ENCODE measurements around the gene AP2A2. TPM values are rescaled to one million over a fixed set of nuclear protein-coding genes. Genes with fewer than 3 reads are reported as not detected.

The AP2A2 gene
- total RNA-seq, 1 experiment from 2014 or later, result 39.4 TPM

- no peaks in the 10 kb centered on the region for H3K36me3 ChIP-seq (ENCODE audit: low read depth)
- POLR2A ChIA-PET (ENCODE audit: unreplicated experiment), result no interaction called here
- TF ChIP-seq EZH2 (IDR thresholded peaks at IDR 0.05; ENCODE audit: low read depth) (no peak), CTCF (conservative IDR thresholded peaks at IDR 0.05) (no peak)
- H2AFZ ChIP-seq, result no peak overlapping the region
- H4K20me1 ChIP-seq (ENCODE audit: insufficient read depth), result no peaks in the 10 kb centered on the region
- no peaks in the 10 kb centered on the region for H3K9me3 ChIP-seq (ENCODE audit: insufficient read depth, low read depth)
- H3K27ac ChIP-seq, result no peak overlapping the region
- no TSS peak for BruUV-seq (replicated peaks)
- no peaks in the 10 kb centered on the region for H3K4me1 ChIP-seq (replicated peaks; ENCODE audit: insufficient read depth)
- CTCF ChIA-PET, result no interaction called here
- no peak overlapping the region for H3K4me2 ChIP-seq
- peaks cover 3% of the 10 kb centered on the region; the same call in 1 of the 2 replicates for H3F3A ChIP-seq (ENCODE audit: insufficient read depth, low read depth)
- DNase-seq, result no peak
- H3K9me2 ChIP-seq (ENCODE audit: insufficient read depth), result no peaks in the 10 kb centered on the region
- no peak overlapping the region for H3K4me3 ChIP-seq
- no peaks in the 10 kb centered on the region for H3K27me3 ChIP-seq (ENCODE audit: insufficient read depth, low read depth)
- H3K79me2 ChIP-seq (ENCODE audit: low read depth), result no peaks in the 10 kb centered on the region
- intact Hi-C loops (cut with micrococcal nuclease; ENCODE audit: unreplicated experiment), result no loop called here
Observed at GRCh38 chr11:996681-997080, 71.0 kb downstream of the AP2A2 start.

DNA sequence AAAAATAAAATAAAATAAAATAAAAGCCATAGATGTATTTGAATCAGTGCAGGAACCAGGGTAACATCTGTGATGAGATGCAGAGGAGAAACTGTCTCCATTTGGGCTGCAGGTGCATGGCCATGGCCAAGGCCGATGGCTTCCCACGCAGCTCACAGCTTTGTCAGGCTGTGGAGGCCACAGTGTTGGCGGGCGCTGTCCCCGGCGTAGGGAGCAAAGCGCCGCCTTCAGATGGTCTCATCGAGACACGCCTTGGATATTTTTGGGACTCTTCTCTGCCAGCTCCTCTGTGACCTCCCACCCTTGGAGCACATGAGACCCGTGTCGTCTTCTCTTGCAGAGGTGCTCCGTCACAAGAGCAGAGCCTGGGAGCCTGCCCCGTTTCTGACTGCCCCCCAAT lies 72.2 kb downstream of the AP2A2 start:
- H3K4me1 ChIP-seq (replicated peaks; ENCODE audit: insufficient read depth), result no peaks in the 10 kb centered on the region
- no peaks in the 10 kb centered on the region for H3K36me3 ChIP-seq (ENCODE audit: low read depth)
- H3K9me3 ChIP-seq (ENCODE audit: insufficient read depth, low read depth), result no peaks in the 10 kb centered on the region
- TF ChIP-seq EZH2 (IDR thresholded peaks at IDR 0.05; ENCODE audit: low read depth) (no peak), CTCF (conservative IDR thresholded peaks at IDR 0.05) (no peak)
- no peak for DNase-seq
- ChIA-PET CTCF (no interaction called here), POLR2A (ENCODE audit: unreplicated experiment) (no interaction called here)
- BruUV-seq (replicated peaks), result no TSS peak
- H3K4me2 ChIP-seq, result no peak overlapping the region
- H3K79me2 ChIP-seq (ENCODE audit: low read depth), result no peaks in the 10 kb centered on the region
- no peak overlapping the region for H2AFZ ChIP-seq
- peaks cover 3% of the 10 kb centered on the region; the same call in 1 of the 2 replicates for H3F3A ChIP-seq (ENCODE audit: insufficient read depth, low read depth)
- H3K27ac ChIP-seq, result no peak overlapping the region
- intact Hi-C loops (cut with micrococcal nuclease; ENCODE audit: unreplicated experiment), result no loop called here
- no peaks in the 10 kb centered on the region for H4K20me1 ChIP-seq (ENCODE audit: insufficient read depth)
- no peaks in the 10 kb centered on the region for H3K9me2 ChIP-seq (ENCODE audit: insufficient read depth)
- H3K4me3 ChIP-seq, result no peak overlapping the region
- no peaks in the 10 kb centered on the region for H3K27me3 ChIP-seq (ENCODE audit: insufficient read depth, low read depth)

- H3F3A ChIP-seq (ENCODE audit: insufficient read depth, low read depth), result peaks cover 3% of the 10 kb centered on the region; the same call in 1 of the 2 replicates
- CTCF ChIA-PET, result no interaction called here
- H3K9me2 ChIP-seq (ENCODE audit: insufficient read depth), result no peaks in the 10 kb centered on the region
- no peaks in the 10 kb centered on the region for H4K20me1 ChIP-seq (ENCODE audit: insufficient read depth)
- no peaks in the 10 kb centered on the region for H3K36me3 ChIP-seq (ENCODE audit: low read depth)
- BruUV-seq (replicated peaks), result no TSS peak
- no peaks in the 10 kb centered on the region for H3K9me3 ChIP-seq (ENCODE audit: insufficient read depth, low read depth)
- TF ChIP-seq CTCF (conservative IDR thresholded peaks at IDR 0.05) (no peak), EZH2 (IDR thresholded peaks at IDR 0.05; ENCODE audit: low read depth) (no peak)
- no peak overlapping the region for H3K4me3 ChIP-seq
- DNase-seq, result no peak
- no peaks in the 10 kb centered on the region for H3K4me1 ChIP-seq (replicated peaks; ENCODE audit: insufficient read depth)
- POLR2A ChIA-PET (ENCODE audit: unreplicated experiment), result no interaction called here
- intact Hi-C loops (cut with micrococcal nuclease; ENCODE audit: unreplicated experiment), result no loop called here
- H3K4me2 ChIP-seq, result no peak overlapping the region
- H3K27me3 ChIP-seq (ENCODE audit: insufficient read depth, low read depth), result no peaks in the 10 kb centered on the region
- no peak overlapping the region for H3K27ac ChIP-seq
- no peaks in the 10 kb centered on the region for H3K79me2 ChIP-seq (ENCODE audit: low read depth)
- H2AFZ ChIP-seq, result no peak overlapping the region
Observed at GRCh38 chr11:999009-999408, 73.3 kb downstream of the AP2A2 start.

All from PC-9 (cell line).